ENCODE measurements around the gene PIK3CG.
"Not testable (repeated sequence)": the region's sequence is repeated elsewhere in the genome, so short reads cannot be mapped to it uniquely, and the experiment has no call there.

Gene PIK3CG

GRCh38 chr7:106888204-106888603 is 23.1 kb downstream of the PIK3CG start:
- DNase-seq: no peak

DNA sequence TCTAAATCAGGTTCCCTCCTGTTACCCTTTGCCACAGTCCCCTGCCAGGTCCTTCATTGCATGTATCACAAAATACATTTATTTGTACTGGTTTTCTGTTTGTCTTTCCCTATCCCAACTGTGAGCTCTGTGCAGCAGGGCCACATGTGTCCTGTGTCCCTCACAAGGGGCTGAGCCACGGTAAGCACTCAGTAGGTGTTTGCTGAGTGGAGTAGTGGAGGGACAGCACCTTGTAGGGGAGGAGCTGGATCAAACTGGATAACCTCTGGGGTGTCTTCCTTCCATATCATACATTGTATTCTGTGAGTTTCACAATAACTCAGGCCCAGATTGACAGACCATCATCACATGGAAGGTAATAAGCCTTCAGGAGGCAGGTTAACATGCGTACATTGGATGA is 25.9 kb downstream of the PIK3CG start:
- DNase-seq: no peak

GRCh38 chr7:106891548-106892410 is 26.7 kb downstream of the PIK3CG start:
- DNase-seq: no peak

- no peak for DNase-seq
These were observed 28.5 kb downstream of the PIK3CG start for GRCh38 chr7:106893591-106893990.

DNA sequence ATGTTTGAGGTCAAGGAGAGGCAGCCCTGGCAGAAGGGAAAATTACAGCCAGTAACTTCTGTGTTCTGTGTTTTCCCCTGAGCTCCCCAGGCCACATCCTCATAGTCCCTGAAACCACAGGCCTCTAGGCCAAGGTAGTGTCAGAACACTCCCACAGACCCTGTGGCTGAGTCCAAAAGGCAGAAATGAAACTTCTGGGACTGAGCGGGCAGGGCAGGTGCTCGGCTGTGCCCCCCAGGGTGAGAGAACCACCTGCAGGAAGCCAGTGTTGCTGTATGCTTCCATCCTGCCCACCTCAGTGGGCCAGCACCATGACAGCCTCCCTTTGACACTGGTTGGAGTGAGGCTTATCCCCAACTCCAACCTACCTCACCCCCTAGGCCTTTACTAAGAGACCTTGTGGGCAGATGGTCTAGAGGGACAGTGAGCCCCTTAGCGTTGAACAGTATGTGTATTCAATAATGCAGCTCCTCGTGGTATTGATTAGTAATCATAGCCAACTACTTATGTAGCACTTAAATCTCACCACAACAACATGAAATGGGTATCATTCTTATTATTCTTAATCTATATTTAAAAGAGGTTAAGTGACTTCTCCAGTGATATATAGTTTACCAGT is 30.3 kb downstream of the PIK3CG start:
- DNase-seq: no peak

DNA sequence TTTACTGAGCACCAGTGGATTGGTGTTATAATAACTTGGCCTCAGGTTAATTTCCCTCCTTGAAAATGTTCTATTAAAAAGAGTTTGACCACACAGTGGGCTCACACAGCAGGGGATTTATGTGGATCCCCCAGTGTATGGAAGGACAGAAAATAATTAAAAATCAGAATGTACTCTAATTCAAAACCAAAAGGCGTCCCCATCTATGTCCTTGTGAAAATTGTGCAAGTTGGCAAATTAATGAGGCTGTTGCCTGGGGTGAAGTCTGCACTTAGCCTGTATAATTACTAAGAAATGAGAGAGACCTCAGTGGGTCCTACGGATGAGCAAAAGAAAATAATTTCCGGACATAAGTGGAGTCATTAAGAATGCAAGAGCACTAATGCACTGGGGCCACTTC is 31.1 kb downstream of the PIK3CG start:
- no peak for DNase-seq

- DNase-seq: not testable (repeated sequence)
These were observed 32.5 kb downstream of the PIK3CG start for GRCh38 chr7:106897553-106897952.

DNA sequence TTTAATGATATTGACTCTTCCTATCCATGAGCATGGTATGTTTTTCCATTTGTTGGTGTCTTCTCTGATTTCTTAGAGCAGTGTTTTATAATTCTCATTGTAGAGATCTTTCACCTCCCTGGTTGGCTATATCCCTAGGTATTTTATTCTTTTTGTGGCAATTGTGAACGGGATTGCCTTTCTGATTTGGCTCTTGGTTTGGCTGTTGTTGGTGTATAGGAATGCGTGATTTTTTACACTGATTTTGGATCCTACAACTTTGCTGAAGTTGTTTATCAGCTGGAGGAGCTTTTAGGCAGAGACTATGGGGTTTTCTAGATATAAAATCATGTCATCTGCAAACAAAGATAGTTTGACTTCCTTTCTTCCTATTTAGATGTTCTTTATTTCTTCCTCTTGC is 33.9 kb downstream of the PIK3CG start:
- not testable (repeated sequence) for DNase-seq

DNA sequence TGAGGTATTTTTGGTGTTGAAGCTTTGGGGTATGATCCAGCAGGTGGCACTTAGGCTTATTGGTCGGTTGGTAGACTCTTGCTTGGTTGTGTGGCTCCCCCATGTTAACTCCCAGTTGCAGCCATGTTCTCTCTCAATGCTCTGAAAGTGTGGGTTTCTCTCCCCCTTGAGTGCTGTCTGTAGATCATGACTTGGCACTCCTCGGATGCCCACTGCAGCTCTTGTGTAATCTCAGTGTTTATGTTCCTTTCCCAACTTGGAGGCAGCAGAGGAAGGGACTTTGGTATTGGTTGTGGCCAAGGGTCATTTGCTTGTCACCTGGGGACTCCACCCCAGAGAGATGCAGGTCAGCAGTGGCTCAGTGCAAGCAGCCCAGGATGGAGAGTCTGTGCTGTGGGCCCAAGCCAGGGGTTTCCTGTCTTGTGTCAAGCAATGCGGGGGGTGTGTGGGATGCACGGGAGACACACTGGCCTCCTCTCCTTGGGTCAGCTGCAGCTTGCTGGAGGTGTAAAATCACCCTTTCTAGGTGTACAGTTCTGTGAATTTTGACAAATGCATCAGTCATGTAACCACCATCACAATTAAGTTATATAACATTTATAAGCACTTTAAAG is 36.9 kb downstream of the PIK3CG start:
- no peak for DNase-seq

- no peak for DNase-seq
These were observed 40.7 kb downstream of the PIK3CG start for GRCh38 chr7:106905734-106906133.

DNA sequence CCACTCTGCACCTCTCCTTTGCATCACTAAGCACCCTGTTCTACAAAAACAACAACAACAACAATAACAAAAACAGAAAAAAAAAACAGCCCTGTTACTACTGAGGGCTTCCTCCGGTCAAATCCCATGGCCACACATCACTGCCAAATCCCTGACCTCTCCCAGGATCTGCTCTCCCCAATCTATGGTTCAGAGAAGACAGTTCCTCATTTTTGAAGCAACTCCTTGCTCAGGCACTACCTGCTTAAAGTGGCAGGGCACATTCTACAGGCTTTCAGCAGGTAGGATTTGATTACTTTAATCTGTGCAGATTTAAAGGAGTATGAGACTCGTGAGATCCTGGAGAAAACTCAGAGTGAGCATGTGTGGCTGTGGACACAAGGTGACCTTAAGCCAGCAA is 46.9 kb downstream of the PIK3CG start:
- no peak for DNase-seq

DNA sequence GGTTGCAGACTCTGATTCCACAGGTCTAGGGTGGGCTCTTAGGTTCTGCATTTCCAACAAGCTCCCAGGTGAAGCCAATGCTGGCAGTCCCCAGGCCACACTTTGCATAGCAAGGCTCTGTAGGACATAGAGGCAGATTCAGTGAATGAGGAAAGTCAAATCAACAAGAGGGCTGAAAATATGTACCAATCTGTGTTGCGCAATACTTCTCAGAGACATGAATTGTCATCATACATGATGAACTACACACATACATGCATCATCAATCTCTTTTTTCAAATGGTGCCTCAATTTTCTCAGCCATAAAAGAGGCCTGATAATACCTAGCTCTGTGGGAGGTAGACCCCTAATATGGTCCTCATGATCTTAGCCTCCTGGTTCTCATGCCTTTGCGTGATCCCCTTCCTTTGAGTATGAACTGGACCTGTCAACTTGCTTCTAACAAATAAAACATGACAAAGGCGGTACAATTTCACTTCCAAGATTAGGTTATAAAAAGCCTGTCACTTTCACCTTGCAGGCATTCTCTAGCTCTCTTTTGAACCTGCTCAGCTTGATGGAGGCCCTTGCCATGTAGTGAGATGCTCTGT is 49.0 kb downstream of the PIK3CG start:
- no peak for DNase-seq

DNA sequence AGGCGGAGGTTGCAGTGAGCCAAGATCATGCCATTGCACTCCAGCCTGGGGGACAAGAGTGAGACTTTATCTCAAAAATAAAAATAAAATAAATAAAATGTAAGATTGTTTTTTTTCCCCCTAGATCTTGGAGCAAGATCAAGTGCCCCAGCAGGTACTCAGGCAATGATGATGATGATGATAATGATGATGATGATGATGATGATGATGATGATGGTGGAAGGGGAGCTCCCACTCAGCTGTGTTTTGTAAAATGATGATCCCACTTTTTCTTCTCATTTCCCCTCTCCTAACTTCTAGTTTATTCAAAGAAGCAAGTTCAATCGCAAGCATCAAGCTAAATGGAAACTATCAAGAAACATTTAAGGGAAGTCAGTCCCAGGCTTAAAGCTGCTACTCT is 50.3 kb downstream of the PIK3CG start:
- DNase-seq: no peak

- no peak for DNase-seq
These were observed 50.8 kb downstream of the PIK3CG start for GRCh38 chr7:106915873-106916272.

GRCh38 chr7:106916679-106917078 is 51.6 kb downstream of the PIK3CG start:
- DNase-seq: no peak

GRCh38 chr7:106918991-106919390 is 53.9 kb downstream of the PIK3CG start:
- DNase-seq: no peak

DNA sequence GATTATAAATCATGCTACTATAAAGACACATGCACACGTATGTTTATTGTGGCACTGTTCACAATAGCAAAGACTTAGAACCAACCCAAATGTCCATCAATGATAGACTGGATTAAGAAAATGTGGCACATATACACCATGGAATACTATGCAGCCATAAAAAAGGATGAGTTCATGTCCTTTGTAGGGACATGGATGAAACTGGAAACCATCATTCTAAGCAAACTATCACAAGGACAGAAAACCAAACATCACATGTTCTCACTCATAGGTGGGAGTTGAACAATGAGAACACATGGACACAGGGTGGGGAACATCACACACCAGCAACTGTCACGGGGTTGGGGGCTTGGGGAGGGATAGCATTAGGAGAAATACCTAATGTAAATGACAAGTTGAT is 59.4 kb downstream of the PIK3CG start:
- not testable (repeated sequence) for DNase-seq

GRCh38 chr7:106926892-106927291 is 61.8 kb downstream of the PIK3CG start:
- no peak for DNase-seq

- DNase-seq: no peak
These were observed 62.5 kb downstream of the PIK3CG start for GRCh38 chr7:106927536-106927935.

DNA sequence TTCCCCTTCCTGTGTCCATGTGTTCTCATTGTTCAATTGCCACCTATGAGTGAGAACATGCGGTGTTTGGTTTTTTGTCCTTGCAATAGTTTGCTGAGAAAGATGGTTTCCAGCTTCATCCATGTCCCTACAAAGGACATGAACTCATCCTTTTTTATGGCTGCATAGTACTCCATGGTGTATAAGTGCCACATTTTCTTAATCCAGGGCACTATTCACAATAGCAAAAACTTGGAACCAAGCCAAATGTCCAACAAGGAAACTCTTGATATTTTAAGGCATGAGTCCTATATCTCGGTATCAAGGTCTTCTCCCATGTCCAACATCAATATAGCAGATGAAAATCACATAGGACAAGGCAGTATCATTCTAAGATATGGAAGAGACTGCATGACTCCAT is 64.5 kb downstream of the PIK3CG start:
- DNase-seq: not testable (repeated sequence)

- no peak for DNase-seq
These were observed 71.2 kb downstream of the PIK3CG start for GRCh38 chr7:106936236-106936635.

DNA sequence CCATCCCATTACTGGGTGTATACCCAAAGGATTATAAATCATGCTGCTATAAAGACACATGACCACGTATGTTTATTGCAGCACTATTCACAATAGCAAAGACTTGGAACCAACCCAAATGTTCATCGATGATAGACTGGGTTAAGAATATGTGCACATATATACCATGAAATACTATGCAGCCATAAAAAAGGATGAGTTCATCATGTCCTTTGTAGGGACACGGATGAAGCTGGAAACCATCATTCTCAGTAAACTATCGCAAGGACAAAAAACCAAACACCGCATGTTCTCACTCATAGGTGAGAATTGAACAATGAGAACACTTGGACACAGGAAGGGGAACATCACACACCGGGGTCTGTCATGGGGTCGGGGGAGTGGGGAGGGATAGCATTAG is 73.0 kb downstream of the PIK3CG start:
- DNase-seq: not testable (repeated sequence)

DNA sequence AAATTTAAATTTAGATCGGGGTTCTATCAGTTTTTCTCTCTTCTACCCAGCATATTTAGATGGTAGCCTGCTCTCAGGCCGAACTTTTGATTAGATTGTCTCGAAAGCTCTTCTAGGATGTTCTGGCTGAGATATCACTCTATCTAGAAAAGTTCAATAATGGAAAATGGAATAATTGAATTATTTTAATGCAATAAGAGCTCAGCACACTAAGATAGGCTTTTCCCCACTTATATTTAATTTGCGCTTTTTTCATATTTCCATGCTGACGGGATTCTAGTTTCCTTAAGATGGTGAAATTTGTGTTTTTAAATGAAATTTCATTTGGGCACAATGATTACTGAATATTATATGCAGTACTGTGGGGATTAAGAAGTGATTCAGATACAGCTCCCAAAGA is 73.7 kb downstream of the PIK3CG start:
- DNase-seq: no peak
